ENCODE results near the gene PMF1. TPM values are rescaled to one million over a fixed set of nuclear protein-coding genes. Genes with fewer than 3 reads are reported as not detected.

Gene PMF1
- polyA plus RNA-seq, 3 donors from 2014 or later = 67.3 to 122 (median 100) TPM

GRCh38 chr1:156232201-156232894, 19.5 kb downstream of the PMF1 start:
- Mint-ChIP-seq H3K36me3 (peaks cover 9 to 23% (median 12%) of the 10 kb centered on the region in 3 donors), H3K4me3 (no peak overlapping the region), H3K27ac (peak overlapping the region in 1 of 6 donors; percentile 50), H3K27me3 (ENCODE audit: low read depth in 3 of 3) (peaks cover 2 to 6% (median 5%) of the 10 kb centered on the region in 3 donors), H3K9me3 (no peaks in the 10 kb centered on the region), H3K4me1 (no peaks in the 10 kb centered on the region)
- no peak for DNase-seq

DNA sequence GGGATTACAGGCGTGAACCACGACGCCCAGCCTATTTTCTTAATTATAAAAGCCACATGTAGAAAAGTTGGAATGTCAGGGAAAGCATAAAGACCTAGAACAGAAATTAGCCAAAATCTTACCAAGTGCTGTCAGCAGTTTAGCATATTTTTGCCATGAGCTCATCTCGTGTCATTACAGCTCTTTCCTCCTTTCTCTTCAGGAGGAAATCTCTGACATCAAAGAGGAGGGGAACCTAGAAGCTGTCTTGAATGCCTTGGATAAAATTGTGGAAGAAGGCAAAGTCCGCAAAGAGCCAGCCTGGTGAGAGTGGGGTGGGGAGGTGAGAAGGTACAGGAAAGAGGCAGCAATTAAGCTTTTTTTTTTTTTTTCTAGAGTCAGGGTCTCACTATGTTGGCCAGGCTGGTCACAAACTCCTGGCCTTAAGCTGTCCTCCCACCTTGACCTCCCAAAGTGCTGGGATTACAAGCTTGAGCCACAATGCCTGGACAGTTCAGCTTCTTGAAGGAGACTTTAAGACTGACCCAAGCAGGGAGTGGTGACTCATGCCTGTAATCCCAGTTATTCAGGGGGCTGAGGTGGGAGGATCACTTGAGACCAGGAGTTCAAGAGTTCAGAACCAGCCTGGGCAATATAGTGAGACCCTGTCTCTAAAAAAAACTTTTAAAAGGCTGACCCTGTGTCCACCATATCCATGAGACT, 20.8 kb downstream of the PMF1 start:
- Mint-ChIP-seq H3K4me1 (no peaks in the 10 kb centered on the region), H3K27ac (peak overlapping the region in 1 of 6 donors; percentile 40), H3K9me3 (no peaks in the 10 kb centered on the region), H3K36me3 (peaks cover 4 to 26% (median 15%) of the 10 kb centered on the region in 3 donors), H3K4me3 (no peak overlapping the region), H3K27me3 (ENCODE audit: low read depth in 3 of 3) (peaks cover 2 to 6% (median 5%) of the 10 kb centered on the region in 3 donors)
- no peak for DNase-seq

GRCh38 chr1:156236164-156236563, 23.4 kb downstream of the PMF1 start:
- H3K9me3 Mint-ChIP-seq = no peaks in the 10 kb centered on the region
- no peaks in the 10 kb centered on the region for H3K4me1 Mint-ChIP-seq
- no peak for DNase-seq
- no peak overlapping the region for H3K4me3 Mint-ChIP-seq
- peaks cover 9 to 25% (median 12%) of the 10 kb centered on the region in 3 donors for H3K36me3 Mint-ChIP-seq
- H3K27me3 Mint-ChIP-seq (ENCODE audit: low read depth in 3 of 3) = peaks cover 0 to 6% (median 5%) of the 10 kb centered on the region in 3 donors
- H3K27ac Mint-ChIP-seq = no peak overlapping the region

- Mint-ChIP-seq H3K4me3 (no peak overlapping the region), H3K4me1 (no peaks in the 10 kb centered on the region), H3K27me3 (ENCODE audit: low read depth in 3 of 3) (peaks cover 0 to 4% (median 0%) of the 10 kb centered on the region in 3 donors), H3K36me3 (peaks cover 9 to 25% (median 12%) of the 10 kb centered on the region in 3 donors), H3K27ac (no peak overlapping the region), H3K9me3 (no peaks in the 10 kb centered on the region)
- DNase-seq = no peak
Observed at GRCh38 chr1:156238248-156238647, 25.4 kb downstream of the PMF1 start.

DNA sequence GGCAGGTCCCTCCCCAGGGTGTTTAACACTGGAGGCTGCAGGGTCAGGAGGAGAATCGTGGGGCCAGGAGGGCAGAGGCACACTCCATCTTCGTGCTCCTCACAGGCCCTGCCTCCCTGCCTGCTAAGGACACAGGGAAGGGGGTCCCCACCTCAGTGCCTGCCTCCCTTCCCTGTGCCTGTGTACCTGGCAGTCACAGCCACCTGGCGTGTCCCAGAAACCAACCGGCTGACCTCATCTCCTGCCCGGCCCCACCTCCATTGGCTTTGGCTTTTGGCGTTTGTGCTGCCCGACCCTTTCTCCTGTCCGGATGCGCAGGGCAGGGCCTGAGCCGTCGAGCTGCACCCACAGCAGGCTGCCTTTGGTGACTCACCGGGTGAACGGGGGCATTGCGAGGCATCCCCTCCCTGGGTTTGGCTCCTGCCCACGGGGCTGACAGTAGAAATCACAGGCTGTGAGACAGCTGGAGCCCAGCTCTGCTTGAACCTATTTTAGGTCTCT, 28.6 kb downstream of the PMF1 start:
- Mint-ChIP-seq H3K4me1 (peaks cover 16% of the 10 kb centered on the region in 2 donors), H3K36me3 (peaks cover 9 to 21% (median 12%) of the 10 kb centered on the region in 3 donors), H3K9me3 (no peaks in the 10 kb centered on the region), H3K4me3 (no peak overlapping the region), H3K27me3 (ENCODE audit: low read depth in 3 of 3) (peaks cover 1 to 4% (median 2%) of the 10 kb centered on the region in 3 donors), H3K27ac (no peak overlapping the region)
- DNase-seq = no peak

GRCh38 chr1:156241926-156242325, 29.1 kb downstream of the PMF1 start, which contains the start of gene BGLAP:
Gene BGLAP (plus strand): TSS chr1:156242184. CDS start chr1:156242232, 48 bp downstream.
- Mint-ChIP-seq H3K9me3 (no peaks in the 10 kb centered on the region), H3K27ac (no peak within 1 kb of the TSS), H3K36me3 (peaks cover 9 to 16% (median 10%) of the 10 kb centered on the region in 3 donors), H3K4me3 (no peak within 1 kb of the TSS), H3K27me3 (ENCODE audit: low read depth in 3 of 3) (peaks cover 1 to 4% (median 2%) of the 10 kb centered on the region in 3 donors), H3K4me1 (peaks cover 16% of the 10 kb centered on the region in 2 donors)
- DNase-seq = no peak

- no peak overlapping the region for H3K27ac Mint-ChIP-seq
Observed at GRCh38 chr1:156242738-156243137, 29.9 kb downstream of the PMF1 start.

GRCh38 chr1:156244126-156244525, 31.3 kb downstream of the PMF1 start:
- peak overlapping the region in 1 of 6 donors; percentile 45 for H3K27ac Mint-ChIP-seq
- H3K4me3 Mint-ChIP-seq = peak overlapping the region in 4 of 5 donors; percentile 86 to 92 (median 88)
- no peaks in the 10 kb centered on the region for H3K9me3 Mint-ChIP-seq
- peaks cover 16% of the 10 kb centered on the region in 2 donors for H3K4me1 Mint-ChIP-seq
- H3K27me3 Mint-ChIP-seq (ENCODE audit: low read depth in 3 of 3) = peaks cover 1 to 4% (median 2%) of the 10 kb centered on the region in 3 donors
- peaks cover 0 to 5% (median 4%) of the 10 kb centered on the region in 3 donors for H3K36me3 Mint-ChIP-seq
- DNase-seq = no peak

More at GRCh38 chr1:156242738-156243137, 29.9 kb downstream of the PMF1 start:
- peaks cover 16% of the 10 kb centered on the region in 2 donors for H3K4me1 Mint-ChIP-seq
- no peaks in the 10 kb centered on the region for H3K9me3 Mint-ChIP-seq
- DNase-seq = no peak
- peaks cover 5 to 12% (median 6%) of the 10 kb centered on the region in 3 donors for H3K36me3 Mint-ChIP-seq
- no peak overlapping the region for H3K4me3 Mint-ChIP-seq
- peaks cover 1 to 4% (median 2%) of the 10 kb centered on the region in 3 donors for H3K27me3 Mint-ChIP-seq (ENCODE audit: low read depth in 3 of 3)

DNA sequence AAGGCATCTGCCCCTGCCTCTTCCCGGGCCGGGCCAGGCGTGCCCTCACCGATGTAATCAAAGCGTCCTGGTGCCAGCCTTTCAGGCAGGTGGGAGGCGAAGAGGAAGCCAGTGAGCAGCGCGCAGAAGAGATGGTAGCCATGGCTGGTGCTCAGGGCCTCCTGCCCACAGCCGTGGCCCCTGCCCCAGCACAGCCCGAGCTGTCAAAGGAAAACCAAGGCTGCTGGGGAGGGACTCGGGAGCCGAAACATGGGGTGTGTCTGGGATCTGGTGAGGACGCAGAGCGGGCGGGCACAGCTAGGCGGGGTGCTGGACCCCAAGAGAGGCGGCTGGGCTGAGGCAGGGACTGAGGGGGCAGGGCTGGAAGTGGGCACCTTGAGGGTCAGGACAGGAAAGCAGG, 31.9 kb downstream of the PMF1 start:
- Mint-ChIP-seq H3K4me3 (peak overlapping the region; percentile 84 to 92 (median 86)), H3K36me3 (peaks cover 0 to 4% (median 4%) of the 10 kb centered on the region in 3 donors), H3K4me1 (peaks cover 16% of the 10 kb centered on the region in 2 donors), H3K27ac (peak overlapping the region in 2 of 6 donors; percentile 69 to 72), H3K9me3 (no peaks in the 10 kb centered on the region), H3K27me3 (ENCODE audit: low read depth in 3 of 3) (peaks cover 2 to 4% (median 3%) of the 10 kb centered on the region in 3 donors)
- DNase-seq = no peak

DNA sequence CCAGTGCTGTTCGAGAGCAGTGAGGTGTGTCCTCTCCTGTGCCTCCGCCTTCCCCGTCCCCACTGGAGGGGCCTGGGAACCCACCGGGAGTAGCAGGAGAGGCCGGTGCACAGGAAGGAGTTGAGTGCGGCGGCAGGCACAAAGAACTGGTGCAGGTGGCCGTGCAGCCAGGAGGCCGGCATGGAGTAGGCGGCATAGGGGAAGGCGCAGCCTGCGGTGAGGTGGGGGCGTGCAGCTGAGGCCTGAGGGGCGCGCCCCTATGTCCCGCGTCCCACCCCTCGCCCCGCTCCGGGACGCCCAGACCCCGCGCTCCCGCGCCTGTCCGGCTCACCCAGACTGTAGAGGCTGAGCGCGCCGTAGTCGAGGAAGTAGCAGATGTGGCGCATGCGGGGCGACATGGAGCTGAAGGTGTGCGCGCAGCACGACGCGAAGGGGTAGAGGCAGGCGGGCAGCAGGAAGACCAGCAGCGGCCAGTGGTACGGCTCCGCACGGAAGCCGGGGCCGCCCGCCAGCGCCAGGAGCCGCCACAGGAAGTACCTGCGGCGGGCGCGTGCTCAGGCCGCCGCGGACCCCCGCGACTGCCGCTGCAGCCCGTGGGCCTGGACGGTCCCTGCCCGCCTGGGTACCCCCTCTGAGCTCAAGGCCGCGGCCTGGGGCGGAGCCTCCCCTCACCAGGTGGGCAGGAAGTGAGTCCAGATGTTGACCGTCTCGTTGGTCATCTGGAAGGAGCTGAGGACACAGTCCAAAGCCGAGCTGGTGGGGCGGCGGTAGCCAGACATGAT, 32.8 kb downstream of the PMF1 start:
- Mint-ChIP-seq H3K4me3 (peak overlapping the region; percentile 84 to 92 (median 86)), H3K27ac (peak overlapping the region in 5 of 6 donors; percentile 57 to 73 (median 69)), H3K9me3 (no peaks in the 10 kb centered on the region), H3K36me3 (peaks cover 3% of the 10 kb centered on the region in 3 donors), H3K27me3 (ENCODE audit: low read depth in 3 of 3) (peaks cover 2 to 4% (median 3%) of the 10 kb centered on the region in 3 donors), H3K4me1 (peaks cover 16% of the 10 kb centered on the region in 2 donors)
- DNase-seq = peak; percentile 38 to 53 (median 44)

- DNase-seq = no peak
- peaks cover 3 to 6% (median 6%) of the 10 kb centered on the region in 3 donors for H3K36me3 Mint-ChIP-seq
- peak overlapping the region in 2 of 6 donors; percentile 16 to 68 for H3K27ac Mint-ChIP-seq
- H3K4me3 Mint-ChIP-seq = peak overlapping the region; percentile 35 to 67 (median 61)
- peaks cover 16% of the 10 kb centered on the region in 2 donors for H3K4me1 Mint-ChIP-seq
- no peaks in the 10 kb centered on the region for H3K9me3 Mint-ChIP-seq
- peaks cover 2 to 4% (median 3%) of the 10 kb centered on the region in 3 donors for H3K27me3 Mint-ChIP-seq (ENCODE audit: low read depth in 3 of 3)
Observed at GRCh38 chr1:156246241-156246780, 33.5 kb downstream of the PMF1 start.

DNA sequence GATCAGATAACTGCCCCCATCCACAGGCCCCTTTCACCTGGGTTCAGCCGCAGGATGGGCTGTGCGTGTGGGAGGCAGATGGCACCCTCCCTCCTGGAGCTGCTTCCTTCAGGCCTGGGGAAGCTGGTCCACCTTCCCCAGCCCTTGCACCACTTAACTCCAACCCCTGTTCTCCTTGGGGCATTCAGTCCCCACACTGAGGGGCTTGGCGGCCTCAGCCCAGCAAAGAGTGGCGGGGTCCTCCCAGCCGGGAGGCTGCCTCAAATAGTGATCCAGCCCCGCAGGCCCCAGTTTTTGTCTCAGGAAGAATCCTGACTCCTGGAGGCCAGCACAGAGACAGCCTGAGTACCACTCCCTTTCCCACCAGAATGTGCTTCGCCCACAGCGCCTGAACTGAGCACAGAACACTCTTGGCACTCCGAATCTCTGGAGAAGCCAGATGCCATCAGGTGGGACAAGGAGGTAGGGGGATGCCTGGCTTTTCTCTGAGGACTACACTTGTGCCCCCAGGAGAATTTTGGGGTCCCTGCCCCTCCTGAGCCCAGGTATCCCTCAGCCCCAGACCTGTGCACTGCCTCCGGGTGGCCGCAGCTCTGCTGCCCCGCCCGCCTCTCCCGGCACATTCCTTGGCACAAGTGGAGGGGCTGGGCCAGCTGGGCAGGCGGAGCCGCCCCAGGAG, 34.1 kb downstream of the PMF1 start:
- H3K4me3 Mint-ChIP-seq = peak overlapping the region in 2 of 5 donors; percentile 54 to 67
- H3K4me1 Mint-ChIP-seq = peaks cover 16% of the 10 kb centered on the region in 2 donors
- no peaks in the 10 kb centered on the region for H3K9me3 Mint-ChIP-seq
- H3K27me3 Mint-ChIP-seq (ENCODE audit: low read depth in 3 of 3) = peaks cover 2 to 4% (median 3%) of the 10 kb centered on the region in 3 donors
- H3K27ac Mint-ChIP-seq = peak overlapping the region in 1 of 6 donors; percentile 20
- no peak for DNase-seq
- peaks cover 3 to 6% (median 6%) of the 10 kb centered on the region in 3 donors for H3K36me3 Mint-ChIP-seq

Data from immature natural killer cell (primary cell).